Kidney tubule cell (primary cell): ENCODE measurements around the gene ZNF674.
"Not testable (repeated sequence)": the region's sequence is repeated elsewhere in the genome, so short reads cannot be mapped to it uniquely, and the experiment has no call there.

ENCODE experiments used
- DNase-seq: peaks from one replicate; pipeline ENCODE4 v3.0.0-alpha.2; 2018; ENCODE audit warnings: low spot score

ZNF674 gene

GRCh38 chrX:46569621-46570020 lies 24.4 kb upstream of the ZNF674 start:
- no peak for DNase-seq

- no peak for DNase-seq
Measured at GRCh38 chrX:46567388-46567787, 22.2 kb upstream of the ZNF674 start.

GRCh38 chrX:46561824-46562657 lies 16.8 kb upstream of the ZNF674 start:
- peak; percentile 18 for DNase-seq

- DNase-seq: no peak
Measured at GRCh38 chrX:46559062-46559461, 13.8 kb upstream of the ZNF674 start.

GRCh38 chrX:46554942-46555341 lies 9.7 kb upstream of the ZNF674 start:
- DNase-seq: no peak

- DNase-seq: no peak
Measured at GRCh38 chrX:46553935-46554334, 8.7 kb upstream of the ZNF674 start.

GRCh38 chrX:46551494-46552128 lies 6.4 kb upstream of the ZNF674 start:
- DNase-seq: peak; percentile 28

GRCh38 chrX:46549914-46550313 lies 4.7 kb upstream of the ZNF674 start:
- no peak for DNase-seq

- DNase-seq: peak; percentile 81
Measured at GRCh38 chrX:46547857-46548256, 2.6 kb upstream of the ZNF674 start.

GRCh38 chrX:46544527-46544926 lies 694 bp downstream of the ZNF674 start:
- DNase-seq: not testable (repeated sequence)

- DNase-seq: no peak
Measured at GRCh38 chrX:46543441-46543840, 1.8 kb downstream of the ZNF674 start.

GRCh38 chrX:46531442-46531841 lies 13.8 kb downstream of the ZNF674 start:
- no peak for DNase-seq

GRCh38 chrX:46530404-46530908 lies 14.8 kb downstream of the ZNF674 start:
- DNase-seq: not testable (repeated sequence)

- not testable (repeated sequence) for DNase-seq
Measured at GRCh38 chrX:46529740-46530403, 15.3 kb downstream of the ZNF674 start.

GRCh38 chrX:46528640-46529039 lies 16.6 kb downstream of the ZNF674 start:
- DNase-seq: not testable (repeated sequence)

GRCh38 chrX:46506076-46506475 lies 39.1 kb downstream of the ZNF674 start:
- DNase-seq: no peak

GRCh38 chrX:46502848-46503247 lies 42.4 kb downstream of the ZNF674 start:
- no peak for DNase-seq

GRCh38 chrX:46500054-46500453 lies 45.2 kb downstream of the ZNF674 start:
- no peak for DNase-seq

GRCh38 chrX:46488712-46489111 lies 56.5 kb downstream of the ZNF674 start:
- no peak for DNase-seq

GRCh38 chrX:46485897-46486296 lies 59.3 kb downstream of the ZNF674 start:
- no peak for DNase-seq

GRCh38 chrX:46478634-46479033 lies 66.6 kb downstream of the ZNF674 start:
- DNase-seq: not testable (repeated sequence)

- DNase-seq: no peak
Measured at GRCh38 chrX:46477435-46477834, 67.8 kb downstream of the ZNF674 start.

GRCh38 chrX:46465203-46465602 lies 80.0 kb downstream of the ZNF674 start:
- DNase-seq: no peak
